ENCODE data around the gene SLC35G4.
"Not testable (repeated sequence)": the region's sequence is repeated elsewhere in the genome, so short reads cannot be mapped to it uniquely, and the experiment has no call there.

SLC35G4 gene

GRCh38 chr18:11607906-11608305 lies 1.5 kb upstream of the SLC35G4 start:
- POLR2A ChIA-PET = no interaction called here
- Histone ChIP-seq H3K36me3 (ENCODE audit: control insufficient read depth in 2 of 2, insufficient read depth in 1 of 2, low read length in 2 of 2) (no peaks in the 10 kb centered on the region), H3K27ac (ENCODE audit: extremely low read depth, low read depth, low read length) (no peak overlapping the region), H3K4me1 (ENCODE audit: control insufficient read depth, insufficient read depth, low read length) (no peaks in the 10 kb centered on the region), H3K9me3 (ENCODE audit: control insufficient read depth, insufficient read depth, low read depth, low read length) (no peaks in the 10 kb centered on the region), H3K4me3 (ENCODE audit: low read depth, low read length) (no peak overlapping the region)
- TF ChIP-seq ZFP3 (tag by site-specific recombination; IDR thresholded peaks at IDR 0.05; ENCODE audit: low read depth) = no peak
- no peak for TF ChIP-seq ZBTB6 (tag by site-specific recombination; IDR thresholded peaks at IDR 0.05)
- TF ChIP-seq HOXC10 (CRISPR knock-in tag; IDR thresholded peaks at IDR 0.05) = no peak
- no peak for TF ChIP-seq PRDM6 (tag by site-specific recombination; IDR thresholded peaks at IDR 0.05)
- TF ChIP-seq ZSCAN4 (tag by site-specific recombination; IDR thresholded peaks at IDR 0.05) = no peak
- TF ChIP-seq SP3 (tag by site-specific recombination; IDR thresholded peaks at IDR 0.05) = no peak
- TF ChIP-seq ZNF362 (tag by site-specific recombination; IDR thresholded peaks at IDR 0.05) = no peak
- CTCF ChIA-PET = interaction anchor here (1.1 kb wide), 1 partner anchor 431 kb away, joined by 3 read pairs; no protein-coding TSS in a partner anchor

GRCh38 chr18:11608618-11609017 lies 778 bp upstream of the SLC35G4 start:
- H3K9me3 ChIP-seq (ENCODE audit: control insufficient read depth, insufficient read depth, low read depth, low read length); H3K4me1 ChIP-seq (ENCODE audit: control insufficient read depth, insufficient read depth, low read length); H3K4me3 ChIP-seq (ENCODE audit: low read depth, low read length); H3K27ac ChIP-seq (ENCODE audit: extremely low read depth, low read depth, low read length); POLR2A ChIA-PET; H3K36me3 ChIP-seq (ENCODE audit: control insufficient read depth in 2 of 2, insufficient read depth in 1 of 2, low read length in 2 of 2): not testable (repeated sequence)
- CTCF ChIA-PET = interaction anchor here (1.1 kb wide), 1 partner anchor 431 kb away, joined by 3 read pairs; no protein-coding TSS in a partner anchor

GRCh38 chr18:11613073-11613472 lies 3.7 kb downstream of the SLC35G4 start:
- POLR2A ChIA-PET; H3K4me1 ChIP-seq (ENCODE audit: control insufficient read depth, insufficient read depth, low read length); H3K27ac ChIP-seq (ENCODE audit: extremely low read depth, low read depth, low read length); H3K36me3 ChIP-seq (ENCODE audit: control insufficient read depth in 2 of 2, insufficient read depth in 1 of 2, low read length in 2 of 2); H3K4me3 ChIP-seq (ENCODE audit: low read depth, low read length); CTCF ChIA-PET; H3K9me3 ChIP-seq (ENCODE audit: control insufficient read depth, insufficient read depth, low read depth, low read length): not testable (repeated sequence)

GRCh38 chr18:11613611-11614010 lies 4.2 kb downstream of the SLC35G4 start:
- H3K36me3 ChIP-seq (ENCODE audit: control insufficient read depth in 2 of 2, insufficient read depth in 1 of 2, low read length in 2 of 2); CTCF ChIA-PET; H3K27ac ChIP-seq (ENCODE audit: extremely low read depth, low read depth, low read length); H3K9me3 ChIP-seq (ENCODE audit: control insufficient read depth, insufficient read depth, low read depth, low read length); H3K4me3 ChIP-seq (ENCODE audit: low read depth, low read length); H3K4me1 ChIP-seq (ENCODE audit: control insufficient read depth, insufficient read depth, low read length); POLR2A ChIA-PET: not testable (repeated sequence)

- H3K4me1 ChIP-seq (ENCODE audit: control insufficient read depth, insufficient read depth, low read length); H3K36me3 ChIP-seq (ENCODE audit: control insufficient read depth in 2 of 2, insufficient read depth in 1 of 2, low read length in 2 of 2); POLR2A ChIA-PET; H3K27ac ChIP-seq (ENCODE audit: extremely low read depth, low read depth, low read length); H3K4me3 ChIP-seq (ENCODE audit: low read depth, low read length); H3K9me3 ChIP-seq (ENCODE audit: control insufficient read depth, insufficient read depth, low read depth, low read length); CTCF ChIA-PET: not testable (repeated sequence)
Observed at GRCh38 chr18:11614042-11614441, 4.6 kb downstream of the SLC35G4 start.

- H3K9me3 ChIP-seq (ENCODE audit: control insufficient read depth, insufficient read depth, low read depth, low read length); H3K27ac ChIP-seq (ENCODE audit: extremely low read depth, low read depth, low read length); H3K36me3 ChIP-seq (ENCODE audit: control insufficient read depth in 2 of 2, insufficient read depth in 1 of 2, low read length in 2 of 2); CTCF ChIA-PET; POLR2A ChIA-PET; H3K4me3 ChIP-seq (ENCODE audit: low read depth, low read length); H3K4me1 ChIP-seq (ENCODE audit: control insufficient read depth, insufficient read depth, low read length): not testable (repeated sequence)
Observed at GRCh38 chr18:11614981-11615380, 5.6 kb downstream of the SLC35G4 start.

- H3K4me1 ChIP-seq (ENCODE audit: control insufficient read depth, insufficient read depth, low read length); H3K4me3 ChIP-seq (ENCODE audit: low read depth, low read length); H3K27ac ChIP-seq (ENCODE audit: extremely low read depth, low read depth, low read length); H3K36me3 ChIP-seq (ENCODE audit: control insufficient read depth in 2 of 2, insufficient read depth in 1 of 2, low read length in 2 of 2); CTCF ChIA-PET; H3K9me3 ChIP-seq (ENCODE audit: control insufficient read depth, insufficient read depth, low read depth, low read length); POLR2A ChIA-PET: not testable (repeated sequence)
Observed at GRCh38 chr18:11647310-11647709, 37.9 kb downstream of the SLC35G4 start.

- H3K9me3 ChIP-seq (ENCODE audit: control insufficient read depth, insufficient read depth, low read depth, low read length); H3K4me1 ChIP-seq (ENCODE audit: control insufficient read depth, insufficient read depth, low read length); H3K36me3 ChIP-seq (ENCODE audit: control insufficient read depth in 2 of 2, insufficient read depth in 1 of 2, low read length in 2 of 2); CTCF ChIA-PET; H3K27ac ChIP-seq (ENCODE audit: extremely low read depth, low read depth, low read length); POLR2A ChIA-PET; H3K4me3 ChIP-seq (ENCODE audit: low read depth, low read length): not testable (repeated sequence)
Observed at GRCh38 chr18:11647804-11648203, 38.4 kb downstream of the SLC35G4 start.

Data from HEK293 (cell line).